GM21381 (cell line): Measurements from ENCODE around the gene NR1H3.

ENCODE experiments used
- ATAC-seq: cut with Tn5 transposase; IDR thresholded peaks from one replicate; pipeline ENCODE4 v1.9.1; 2021; ENCODE audit warnings: mild to moderate bottlenecking, moderate library complexity; ENCODE audit not compliant: unreplicated experiment

NR1H3 gene

DNA sequence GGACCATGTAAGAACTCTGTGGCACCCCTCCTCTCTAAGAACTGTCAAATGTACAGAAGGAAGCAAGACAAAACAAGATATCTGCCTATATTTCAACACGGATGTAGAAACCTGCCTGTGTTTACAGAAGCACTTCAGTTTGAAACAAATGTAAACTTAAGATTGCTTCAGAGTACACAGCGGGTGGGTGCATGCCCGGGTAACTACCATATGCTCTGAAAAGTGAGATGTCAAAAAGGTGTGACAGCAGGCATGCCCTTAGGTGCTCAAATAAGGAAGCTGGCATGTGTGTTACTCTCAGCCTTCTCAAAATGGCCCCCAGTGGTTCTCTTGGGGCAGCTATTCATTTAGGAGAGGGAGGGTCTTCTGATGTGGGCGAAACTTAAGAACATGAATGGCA lies 14.3 kb upstream of the NR1H3 start:
- ATAC-seq = no peak

- no peak for ATAC-seq
These were observed 13.1 kb upstream of the NR1H3 start for GRCh38 chr11:47244448-47245350.

GRCh38 chr11:47245611-47246357 lies 12.0 kb upstream of the NR1H3 start:
- no peak for ATAC-seq

DNA sequence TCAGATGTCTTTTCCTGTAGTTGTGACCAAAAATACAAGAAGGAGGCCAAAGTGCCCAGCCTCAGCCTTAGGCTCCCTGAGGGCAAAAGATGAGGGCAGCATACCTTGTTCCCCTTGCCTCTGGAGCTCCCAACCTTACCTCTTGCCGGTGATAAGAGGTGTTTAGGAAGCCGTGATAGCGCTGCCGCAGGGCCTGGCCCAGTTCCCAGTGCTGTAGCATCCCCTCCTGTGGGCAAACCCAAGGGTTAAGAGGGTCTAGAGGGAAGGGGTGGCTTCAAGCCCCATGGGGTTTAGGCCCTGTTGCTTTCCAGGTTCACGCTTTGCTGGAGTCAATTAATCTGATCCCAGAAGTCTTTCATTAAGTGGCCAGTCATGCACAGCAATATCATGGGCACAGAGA lies 10.3 kb upstream of the NR1H3 start:
- ATAC-seq = no peak

DNA sequence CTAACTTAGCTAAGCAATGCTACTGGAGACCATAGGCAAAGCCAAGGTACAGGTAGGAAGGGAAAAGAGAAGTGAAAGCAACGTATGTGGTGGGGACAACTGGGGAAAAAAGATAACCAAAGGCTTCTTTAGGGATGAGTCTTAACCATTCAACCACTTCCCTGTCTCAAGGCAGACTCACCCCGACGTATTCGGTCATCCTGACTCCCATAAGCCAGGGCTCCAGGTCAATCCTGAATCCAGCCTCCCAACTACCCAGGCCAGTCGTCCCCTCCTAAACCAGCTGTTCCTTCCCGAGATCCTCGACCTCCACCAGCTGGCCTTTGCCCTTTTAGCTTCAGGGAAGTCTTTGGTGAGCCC lies 9.5 kb upstream of the NR1H3 start:
- peak; percentile 33 for ATAC-seq

GRCh38 chr11:47248664-47249377 lies 9.0 kb upstream of the NR1H3 start, which contains the start of gene ACP2:
TSS of gene ACP2 (minus strand) at chr11:47248814. CDS start at chr11:47248789, 25 bp downstream.
- peak; percentile 93 for ATAC-seq

- ATAC-seq = no peak
These were observed 8.4 kb upstream of the NR1H3 start for GRCh38 chr11:47249378-47249715.

DNA sequence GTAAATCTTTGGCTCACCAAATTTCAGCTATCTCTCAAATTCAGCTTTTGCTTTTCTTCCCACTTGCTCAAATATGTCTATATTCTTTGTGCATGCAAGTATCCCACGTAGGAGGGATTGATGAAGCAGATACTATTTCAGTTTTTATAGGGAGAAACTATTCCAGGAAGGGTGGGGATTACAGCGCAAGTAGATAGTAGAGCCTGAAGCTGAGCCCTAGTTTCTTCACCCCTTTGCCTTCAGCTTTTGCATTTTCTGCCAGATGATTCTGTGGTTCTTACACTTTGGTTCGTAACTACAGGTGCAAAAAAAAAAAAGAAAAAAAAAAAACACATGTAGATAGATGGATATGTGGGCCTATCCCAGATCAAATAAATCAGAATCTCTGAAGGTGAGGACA lies 6.0 kb upstream of the NR1H3 start:
- no peak for ATAC-seq

DNA sequence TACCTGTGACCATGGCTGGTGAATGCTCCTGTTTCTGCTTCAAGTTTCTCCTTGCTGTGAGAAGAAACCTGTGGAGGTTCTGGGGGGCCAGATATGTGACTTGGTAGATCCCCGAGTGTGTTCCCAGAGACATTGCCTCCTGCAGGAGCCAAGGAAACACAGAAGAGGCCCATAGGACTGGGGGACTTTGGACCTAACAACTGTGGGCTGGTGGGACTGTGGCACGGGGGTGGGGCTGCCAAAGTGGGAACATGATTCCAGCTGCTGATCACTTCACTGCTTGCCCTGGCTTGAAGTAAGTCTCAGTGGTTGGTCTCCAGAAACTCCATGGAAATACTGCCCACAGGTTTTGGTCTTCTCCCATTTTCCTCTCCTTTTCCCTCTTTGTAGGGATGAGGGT lies 4.1 kb upstream of the NR1H3 start:
- ATAC-seq = no peak

GRCh38 chr11:47254386-47254785 lies 3.4 kb upstream of the NR1H3 start:
- no peak for ATAC-seq

- no peak for ATAC-seq
These were observed 1.4 kb upstream of the NR1H3 start for GRCh38 chr11:47256374-47256773.

- no peak for ATAC-seq
These were observed 649 bp upstream of the NR1H3 start for GRCh38 chr11:47257177-47257516.

GRCh38 chr11:47258317-47258902 lies 614 bp downstream of the NR1H3 start:
- ATAC-seq = no peak

GRCh38 chr11:47259232-47259977 lies 1.6 kb downstream of the NR1H3 start:
- no peak for ATAC-seq

GRCh38 chr11:47260366-47260765 lies 2.6 kb downstream of the NR1H3 start:
- no peak for ATAC-seq

- no peak for ATAC-seq
These were observed 3.5 kb downstream of the NR1H3 start for GRCh38 chr11:47261291-47261800.

GRCh38 chr11:47264119-47264518 lies 6.3 kb downstream of the NR1H3 start:
- ATAC-seq = no peak

DNA sequence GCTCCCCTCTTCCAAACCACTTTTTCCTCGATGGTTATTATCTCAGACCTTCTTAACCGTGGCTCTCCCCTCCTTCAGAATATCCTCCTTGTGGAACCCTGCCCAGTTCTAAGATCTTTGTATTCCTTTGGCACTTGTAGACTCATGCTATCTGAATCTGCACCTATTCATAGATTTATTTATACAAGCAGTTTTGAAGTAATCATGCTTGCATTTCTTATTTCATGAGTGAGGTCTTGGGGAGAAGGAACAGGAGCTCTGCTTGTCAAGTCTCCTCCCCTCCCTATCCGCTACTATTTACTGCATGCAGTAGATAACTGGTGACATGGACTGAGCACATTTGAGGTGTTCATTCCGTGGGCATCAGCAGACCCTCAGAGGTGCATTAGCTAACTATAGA lies 6.7 kb downstream of the NR1H3 start:
- no peak for ATAC-seq

DNA sequence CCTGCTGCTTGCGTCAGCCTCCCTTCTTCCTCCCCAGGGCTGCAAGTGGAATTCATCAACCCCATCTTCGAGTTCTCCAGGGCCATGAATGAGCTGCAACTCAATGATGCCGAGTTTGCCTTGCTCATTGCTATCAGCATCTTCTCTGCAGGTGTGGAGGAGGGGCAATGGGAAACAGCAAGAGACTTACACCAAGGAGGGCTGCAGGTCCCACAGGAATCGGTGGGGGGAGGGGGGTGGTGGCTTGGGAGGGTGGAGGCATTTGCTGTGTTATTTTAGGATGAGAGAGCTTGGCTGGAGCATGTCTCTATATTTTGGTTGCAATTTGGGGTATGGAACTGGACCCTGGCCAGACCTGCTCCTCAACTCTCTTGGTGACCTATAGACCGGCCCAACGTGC lies 10.1 kb downstream of the NR1H3 start:
- no peak for ATAC-seq

DNA sequence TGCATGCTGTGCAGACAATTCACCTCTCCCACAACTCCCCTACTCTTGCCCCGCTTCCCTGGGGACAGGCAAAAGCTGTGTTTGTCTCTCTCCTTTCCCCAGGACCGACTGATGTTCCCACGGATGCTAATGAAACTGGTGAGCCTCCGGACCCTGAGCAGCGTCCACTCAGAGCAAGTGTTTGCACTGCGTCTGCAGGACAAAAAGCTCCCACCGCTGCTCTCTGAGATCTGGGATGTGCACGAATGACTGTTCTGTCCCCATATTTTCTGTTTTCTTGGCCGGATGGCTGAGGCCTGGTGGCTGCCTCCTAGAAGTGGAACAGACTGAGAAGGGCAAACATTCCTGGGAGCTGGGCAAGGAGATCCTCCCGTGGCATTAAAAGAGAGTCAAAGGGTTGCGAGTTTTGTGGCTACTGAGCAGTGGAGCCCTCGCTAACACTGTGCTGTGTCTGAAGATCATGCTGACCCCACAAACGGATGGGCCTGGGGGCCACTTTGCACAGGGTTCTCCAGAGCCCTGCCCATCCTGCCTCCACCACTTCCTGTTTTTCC lies 10.7 kb downstream of the NR1H3 start:
- ATAC-seq = no peak
